Measurements from ENCODE around the gene COL15A1.

COL15A1 gene

DNA sequence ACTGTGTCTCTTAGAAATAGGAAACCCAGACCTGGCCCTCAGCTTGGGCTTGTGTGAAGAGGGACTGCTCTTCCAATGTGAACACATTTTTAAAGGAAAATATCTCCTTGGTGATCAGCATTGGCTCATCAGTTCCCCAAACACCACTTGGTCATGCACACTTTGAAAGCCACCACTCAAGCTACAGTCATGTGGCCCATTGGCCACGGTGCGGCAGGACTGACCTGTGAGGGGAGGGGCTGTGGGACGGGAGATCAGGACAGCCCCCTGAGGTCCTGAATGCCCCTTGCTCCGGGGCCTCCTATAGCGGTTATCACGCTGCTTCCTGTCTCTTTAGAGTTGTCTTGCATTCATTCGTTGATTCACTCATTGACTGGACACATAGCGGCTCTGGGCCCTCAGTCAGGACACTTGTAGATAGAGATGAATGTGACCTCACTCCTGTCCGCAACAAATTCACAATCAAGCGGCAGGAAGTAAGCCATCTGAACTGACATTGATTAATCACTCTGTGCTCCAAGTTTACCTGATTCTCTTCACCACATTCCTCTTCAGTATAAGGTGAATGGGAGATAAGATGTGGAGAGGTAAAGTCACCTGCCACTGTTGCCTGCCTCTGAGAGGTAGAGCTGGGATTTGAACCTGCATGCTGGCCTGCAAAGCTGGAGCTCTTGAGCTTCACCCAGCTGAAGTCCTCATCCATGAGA, 73.1 kb downstream of the COL15A1 start:
- no peak for DNase-seq (ENCODE audit: low read depth in 1 of 2, low spot score in 1 of 2)
- H3K4me3 ChIP-seq (replicated peaks; ENCODE audit: insufficient read depth, low read length) = no peak overlapping the region
- H3K27me3 ChIP-seq (ENCODE audit: insufficient read depth, poor library complexity, severe bottlenecking) = no peaks in the 10 kb centered on the region
- H3K27ac ChIP-seq (replicated peaks) = no peak overlapping the region
- TF ChIP-seq, protein P1, sequence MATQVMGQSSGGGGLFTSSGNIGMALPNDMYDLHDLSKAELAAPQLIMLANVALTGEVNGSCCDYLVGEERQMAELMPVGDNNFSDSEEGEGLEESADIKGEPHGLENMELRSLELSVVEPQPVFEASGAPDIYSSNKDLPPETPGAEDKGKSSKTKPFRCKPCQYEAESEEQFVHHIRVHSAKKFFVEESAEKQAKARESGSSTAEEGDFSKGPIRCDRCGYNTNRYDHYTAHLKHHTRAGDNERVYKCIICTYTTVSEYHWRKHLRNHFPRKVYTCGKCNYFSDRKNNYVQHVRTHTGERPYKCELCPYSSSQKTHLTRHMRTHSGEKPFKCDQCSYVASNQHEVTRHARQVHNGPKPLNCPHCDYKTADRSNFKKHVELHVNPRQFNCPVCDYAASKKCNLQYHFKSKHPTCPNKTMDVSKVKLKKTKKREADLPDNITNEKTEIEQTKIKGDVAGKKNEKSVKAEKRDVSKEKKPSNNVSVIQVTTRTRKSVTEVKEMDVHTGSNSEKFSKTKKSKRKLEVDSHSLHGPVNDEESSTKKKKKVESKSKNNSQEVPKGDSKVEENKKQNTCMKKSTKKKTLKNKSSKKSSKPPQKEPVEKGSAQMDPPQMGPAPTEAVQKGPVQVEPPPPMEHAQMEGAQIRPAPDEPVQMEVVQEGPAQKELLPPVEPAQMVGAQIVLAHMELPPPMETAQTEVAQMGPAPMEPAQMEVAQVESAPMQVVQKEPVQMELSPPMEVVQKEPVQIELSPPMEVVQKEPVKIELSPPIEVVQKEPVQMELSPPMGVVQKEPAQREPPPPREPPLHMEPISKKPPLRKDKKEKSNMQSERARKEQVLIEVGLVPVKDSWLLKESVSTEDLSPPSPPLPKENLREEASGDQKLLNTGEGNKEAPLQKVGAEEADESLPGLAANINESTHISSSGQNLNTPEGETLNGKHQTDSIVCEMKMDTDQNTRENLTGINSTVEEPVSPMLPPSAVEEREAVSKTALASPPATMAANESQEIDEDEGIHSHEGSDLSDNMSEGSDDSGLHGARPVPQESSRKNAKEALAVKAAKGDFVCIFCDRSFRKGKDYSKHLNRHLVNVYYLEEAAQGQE (IDR thresholded peaks at IDR 0.05; ENCODE audit: insufficient replicate concordance, low read depth) = no peak
- TF ChIP-seq SPI1 (IDR thresholded peaks at IDR 0.05; ENCODE audit: borderline replicate concordance, low read depth) (no peak), CTCF (IDR thresholded peaks at IDR 0.05; ENCODE audit: insufficient read depth, low read length) (no peak), GABPA (IDR thresholded peaks at IDR 0.05; ENCODE audit: low read depth) (no peak), POLR2AphosphoS5 (IDR thresholded peaks at IDR 0.05; ENCODE audit: low read depth) (no peak)

DNA sequence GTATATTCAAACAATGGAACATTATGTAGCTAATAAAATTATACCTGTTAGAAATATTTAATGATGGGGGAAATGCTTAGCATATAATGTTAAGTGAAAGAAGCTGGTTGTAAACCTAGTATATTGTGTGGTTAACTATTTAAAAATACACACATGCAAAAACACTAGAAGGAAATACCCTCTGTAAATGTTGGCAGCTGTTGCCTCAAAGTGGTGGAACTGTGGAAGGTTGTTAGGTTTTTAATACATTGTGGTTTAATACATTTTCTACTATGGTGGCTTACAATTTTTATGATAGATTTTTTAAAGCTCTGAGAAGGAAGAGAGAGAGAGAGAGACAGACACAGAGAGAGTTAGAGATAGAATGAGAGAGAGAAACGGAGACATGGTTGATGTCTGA, 74.9 kb downstream of the COL15A1 start:
- TF ChIP-seq SPI1 (IDR thresholded peaks at IDR 0.05; ENCODE audit: borderline replicate concordance, low read depth) (no peak), CTCF (IDR thresholded peaks at IDR 0.05; ENCODE audit: insufficient read depth, low read length) (no peak), GABPA (IDR thresholded peaks at IDR 0.05; ENCODE audit: low read depth) (no peak), POLR2AphosphoS5 (IDR thresholded peaks at IDR 0.05; ENCODE audit: low read depth) (no peak)
- TF ChIP-seq, protein P1 (IDR thresholded peaks at IDR 0.05; ENCODE audit: insufficient replicate concordance, low read depth) = no peak
- Histone ChIP-seq H3K4me3 (replicated peaks; ENCODE audit: insufficient read depth, low read length) (no peak overlapping the region), H3K27ac (replicated peaks) (no peak overlapping the region), H3K27me3 (ENCODE audit: insufficient read depth, poor library complexity, severe bottlenecking) (no peaks in the 10 kb centered on the region)
- no peak for DNase-seq (ENCODE audit: low read depth in 1 of 2, low spot score in 1 of 2)

- TF ChIP-seq GABPA (IDR thresholded peaks at IDR 0.05; ENCODE audit: low read depth) (no peak), POLR2AphosphoS5 (IDR thresholded peaks at IDR 0.05; ENCODE audit: low read depth) (no peak), SPI1 (IDR thresholded peaks at IDR 0.05; ENCODE audit: borderline replicate concordance, low read depth) (no peak), CTCF (IDR thresholded peaks at IDR 0.05; ENCODE audit: insufficient read depth, low read length) (no peak)
- TF ChIP-seq, protein P1 (IDR thresholded peaks at IDR 0.05; ENCODE audit: insufficient replicate concordance, low read depth) = no peak
- Histone ChIP-seq H3K27ac (replicated peaks) (no peak overlapping the region), H3K4me3 (replicated peaks; ENCODE audit: insufficient read depth, low read length) (no peak overlapping the region), H3K27me3 (ENCODE audit: insufficient read depth, poor library complexity, severe bottlenecking) (no peaks in the 10 kb centered on the region)
- no peak for DNase-seq (ENCODE audit: low read depth in 1 of 2, low spot score in 1 of 2)
Measured at GRCh38 chr9:99019510-99020331, 76.0 kb downstream of the COL15A1 start.
